Effector memory CD4-positive, alpha-beta T cell (primary cell): ENCODE results near the gene NDUFS5.
"Not testable (repeated sequence)": the region's sequence is repeated elsewhere in the genome, so short reads cannot be mapped to it uniquely, and the experiment has no call there.

Experiments used
- DNase-seq, 3 donors: peaks; one replicate each; pipeline ENCODE4 v3.0.0-alpha.2; 2020
- H3K27ac ChIP-seq: 2 replicates; pipeline ENCODE4 v1.7.0; 2013; ENCODE audit warnings: mild to moderate bottlenecking, low read length, moderate library complexity; ENCODE audit not compliant: insufficient read depth, poor library complexity, severe bottlenecking
- H3K27me3 ChIP-seq: replicated peaks from 2 replicates; pipeline ENCODE4 v1.7.0; 2013; ENCODE audit warnings: mild to moderate bottlenecking, low read length; ENCODE audit not compliant: insufficient read depth, control insufficient read depth, poor library complexity, severe bottlenecking
- H3K36me3 ChIP-seq: 2 replicates; pipeline ENCODE4 v1.7.0; 2013; ENCODE audit warnings: mild to moderate bottlenecking, low read length, moderate library complexity; ENCODE audit not compliant: control insufficient read depth, insufficient read depth
- H3K4me1 ChIP-seq: 2 replicates; pipeline ENCODE4 v1.7.0; 2013; ENCODE audit warnings: low read length, mild to moderate bottlenecking; ENCODE audit not compliant: control insufficient read depth, insufficient read depth, poor library complexity, severe bottlenecking
- H3K4me3 ChIP-seq: 2 replicates; pipeline ENCODE4 v1.7.0; 2013; ENCODE audit warnings: low read length, low read depth, mild to moderate bottlenecking; ENCODE audit not compliant: insufficient read depth, poor library complexity, severe bottlenecking
- H3K9me3 ChIP-seq: 2 replicates; pipeline ENCODE4 v1.7.0; 2013; ENCODE audit warnings: mild to moderate bottlenecking, low read length, moderate library complexity; ENCODE audit not compliant: control insufficient read depth

The NDUFS5 gene

DNA sequence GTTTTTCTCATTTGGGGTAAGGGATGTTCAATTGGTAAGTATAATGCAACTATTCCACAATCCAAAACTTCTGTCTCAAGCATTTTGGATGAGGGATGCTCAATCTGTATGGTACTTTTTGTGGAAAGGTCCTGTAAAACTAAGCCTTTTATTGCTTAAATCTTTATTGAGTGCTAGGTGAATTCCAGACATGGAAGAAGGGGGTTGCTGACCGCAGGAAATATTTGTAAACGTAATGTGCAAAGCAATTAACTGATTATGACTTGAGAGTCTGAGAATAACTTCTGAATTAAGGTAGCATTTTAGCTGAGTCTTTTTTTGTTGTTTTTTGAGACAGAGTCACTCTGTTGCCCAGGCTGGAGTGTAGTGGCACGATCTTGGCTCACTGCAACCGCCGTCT lies 32.0 kb upstream of the NDUFS5 start:
- no peak for DNase-seq
- Histone ChIP-seq H3K4me3 (no peak overlapping the region), H3K36me3 (peaks cover 8% of the 10 kb centered on the region), H3K9me3 (no peaks in the 10 kb centered on the region), H3K4me1 (peaks cover 48% of the 10 kb centered on the region), H3K27me3 (no peaks in the 10 kb centered on the region), H3K27ac (no peak overlapping the region)

DNA sequence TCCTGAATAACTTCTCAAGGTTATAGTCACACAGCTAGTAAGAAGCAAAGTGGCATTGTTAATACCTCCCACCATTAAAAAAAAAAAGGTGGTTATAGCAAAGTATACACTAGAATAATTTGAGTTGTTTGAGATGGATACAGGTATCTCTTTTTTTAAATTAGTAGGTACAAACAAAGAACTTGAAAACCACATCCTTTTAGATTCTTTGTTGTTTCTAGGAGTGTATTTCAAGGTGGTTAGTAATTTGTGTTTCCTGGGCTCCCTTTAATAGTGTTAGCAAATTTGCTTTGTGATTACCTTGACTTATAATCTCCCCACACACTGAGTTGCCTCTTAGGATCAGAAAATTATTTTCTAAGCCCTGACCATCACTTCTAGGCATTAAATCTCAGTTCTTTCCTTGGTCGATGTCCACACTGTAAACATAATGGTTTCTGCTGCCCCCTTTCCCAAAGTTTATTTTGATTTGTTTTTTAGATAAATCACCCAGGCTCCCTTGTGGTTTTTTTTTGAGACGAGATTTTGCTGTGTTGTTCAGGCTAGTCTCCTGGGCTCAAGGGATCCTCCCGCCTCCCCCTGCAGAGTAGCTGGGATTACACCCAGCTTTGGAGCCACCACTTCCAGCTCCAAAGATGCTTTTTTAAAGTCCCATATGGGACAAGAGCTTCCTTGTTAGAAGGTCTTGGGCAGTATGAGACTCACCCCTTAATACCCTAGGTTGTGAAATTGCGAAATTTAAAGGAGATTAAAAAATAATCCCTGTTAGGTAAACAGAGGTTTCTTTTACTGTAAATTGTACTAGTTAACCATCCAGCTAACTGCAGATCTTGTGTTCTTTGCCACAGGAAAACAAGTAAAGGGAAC lies 28.9 kb upstream of the NDUFS5 start:
- no peak for DNase-seq
- Histone ChIP-seq H3K4me3 (peak overlapping the region; percentile 28), H3K4me1 (peaks cover 42% of the 10 kb centered on the region), H3K27ac (peak overlapping the region; percentile 53), H3K27me3 (no peaks in the 10 kb centered on the region), H3K36me3 (peaks cover 37% of the 10 kb centered on the region), H3K9me3 (no peaks in the 10 kb centered on the region)

DNA sequence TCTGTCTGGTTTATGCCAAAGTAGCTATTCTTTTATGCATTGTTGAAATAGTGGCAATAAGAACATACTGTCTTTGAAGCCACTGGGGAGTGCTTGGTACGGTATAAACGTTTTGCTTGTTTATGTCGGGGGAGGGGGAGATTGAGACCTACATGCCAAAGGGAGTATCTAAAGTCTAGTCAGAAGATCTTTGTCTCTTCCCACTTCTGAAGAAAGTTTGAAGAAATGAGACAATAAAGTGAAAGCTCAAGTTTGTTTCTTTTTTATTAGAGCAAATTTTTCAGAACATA lies 28.3 kb upstream of the NDUFS5 start:
- peaks cover 36% of the 10 kb centered on the region for H3K4me1 ChIP-seq

DNA sequence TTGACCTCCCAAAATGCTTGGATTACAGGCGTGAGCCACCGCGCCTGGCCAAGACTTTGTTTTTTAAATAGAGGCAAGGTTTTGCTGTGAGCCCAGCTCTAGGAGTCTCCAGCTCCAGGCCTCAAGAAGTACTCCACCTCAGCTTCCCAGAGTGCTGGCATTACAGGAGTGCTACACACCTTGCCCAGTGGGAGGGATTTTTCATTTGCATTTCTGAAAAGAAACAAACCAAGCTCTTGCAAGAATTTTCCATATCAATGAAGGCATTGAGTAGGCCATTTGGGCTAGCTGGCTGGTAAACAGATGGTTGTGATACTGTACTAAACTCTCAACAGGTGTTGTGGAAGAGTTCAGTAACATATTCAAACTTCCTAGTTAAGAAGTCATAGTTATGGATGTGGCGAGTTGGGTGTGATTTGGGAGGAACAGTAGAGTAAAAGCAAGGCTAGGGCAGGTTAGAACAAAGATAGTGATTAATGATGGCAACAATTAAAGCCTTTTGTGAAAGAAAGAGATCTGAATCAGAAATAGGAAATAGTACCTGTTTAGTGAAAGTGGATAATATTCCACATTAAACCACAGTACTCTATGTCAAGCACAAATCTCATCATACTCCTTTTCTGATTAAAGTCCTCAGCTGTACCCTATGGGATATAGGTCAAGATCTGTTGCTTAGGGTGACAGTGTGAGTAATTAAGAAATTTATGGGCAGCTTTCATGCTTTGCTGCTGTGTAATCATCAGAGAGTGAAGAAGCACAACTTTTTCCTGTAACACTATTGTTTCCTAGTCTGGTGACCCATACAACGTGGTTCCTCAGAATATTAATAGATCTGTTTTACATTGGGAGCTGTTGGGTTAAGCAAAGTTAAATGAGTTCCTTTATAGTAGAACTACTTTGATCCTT lies 24.4 kb upstream of the NDUFS5 start:
- no peak for DNase-seq
- H3K27ac ChIP-seq = no peak overlapping the region
- H3K4me1 ChIP-seq = peaks cover 10% of the 10 kb centered on the region
- peaks cover 79% of the 10 kb centered on the region for H3K36me3 ChIP-seq
- H3K27me3 ChIP-seq = no peaks in the 10 kb centered on the region
- no peak overlapping the region for H3K4me3 ChIP-seq
- H3K9me3 ChIP-seq = no peaks in the 10 kb centered on the region

More for the DNA sequence above, 28.3 kb upstream of the NDUFS5 start:
- Histone ChIP-seq H3K36me3 (peaks cover 41% of the 10 kb centered on the region), H3K4me3 (peak overlapping the region; percentile 28), H3K27me3 (no peaks in the 10 kb centered on the region), H3K9me3 (no peaks in the 10 kb centered on the region), H3K27ac (peak overlapping the region; percentile 53)
- no peak for DNase-seq

DNA sequence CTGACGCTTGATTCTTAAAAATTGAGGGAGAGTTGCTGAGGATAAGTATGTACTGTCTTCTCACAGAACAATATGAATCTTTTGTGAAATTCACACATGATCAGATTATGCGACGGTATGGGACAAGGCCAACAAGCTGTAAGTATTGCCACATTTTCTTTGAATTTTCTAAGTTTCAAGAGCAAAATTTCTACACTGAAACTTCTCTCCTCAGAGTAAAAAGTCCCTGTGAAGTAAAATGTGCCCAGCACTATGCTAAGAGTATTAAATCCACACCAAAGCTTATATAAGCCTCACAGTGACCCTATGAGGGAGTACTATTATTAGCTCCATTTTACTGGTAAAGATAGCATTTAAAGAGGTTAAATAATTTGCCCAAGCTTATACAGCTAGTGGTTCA lies 22.9 kb upstream of the NDUFS5 start:
- no peak overlapping the region for H3K4me3 ChIP-seq
- H3K9me3 ChIP-seq = no peaks in the 10 kb centered on the region
- no peak for DNase-seq
- no peak overlapping the region for H3K27ac ChIP-seq
- no peaks in the 10 kb centered on the region for H3K27me3 ChIP-seq
- no peaks in the 10 kb centered on the region for H3K4me1 ChIP-seq
- peaks cover 89% of the 10 kb centered on the region for H3K36me3 ChIP-seq

DNA sequence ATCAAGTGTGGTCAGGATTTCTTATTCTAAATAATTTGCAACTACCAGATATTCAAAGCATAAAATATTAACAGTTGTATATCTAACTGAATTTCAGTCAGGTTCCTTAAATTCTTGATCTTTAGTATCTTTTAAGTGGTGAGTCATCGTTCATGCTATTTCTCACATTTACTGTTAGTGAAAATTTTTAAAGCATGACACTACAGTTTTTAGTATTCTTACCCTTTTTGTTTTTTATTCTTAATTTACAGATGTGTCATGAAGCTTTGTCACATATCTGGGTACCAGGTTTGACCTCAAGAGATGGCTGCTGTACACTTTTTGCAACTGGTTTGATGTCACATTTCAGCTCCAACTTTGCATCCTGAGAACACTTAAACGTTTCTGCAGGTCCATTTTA lies 22.4 kb upstream of the NDUFS5 start:
- DNase-seq = no peak
- no peak overlapping the region for H3K4me3 ChIP-seq
- peaks cover 93% of the 10 kb centered on the region for H3K36me3 ChIP-seq
- no peaks in the 10 kb centered on the region for H3K9me3 ChIP-seq
- H3K27ac ChIP-seq = no peak overlapping the region
- H3K4me1 ChIP-seq = no peaks in the 10 kb centered on the region
- H3K27me3 ChIP-seq = no peaks in the 10 kb centered on the region

DNA sequence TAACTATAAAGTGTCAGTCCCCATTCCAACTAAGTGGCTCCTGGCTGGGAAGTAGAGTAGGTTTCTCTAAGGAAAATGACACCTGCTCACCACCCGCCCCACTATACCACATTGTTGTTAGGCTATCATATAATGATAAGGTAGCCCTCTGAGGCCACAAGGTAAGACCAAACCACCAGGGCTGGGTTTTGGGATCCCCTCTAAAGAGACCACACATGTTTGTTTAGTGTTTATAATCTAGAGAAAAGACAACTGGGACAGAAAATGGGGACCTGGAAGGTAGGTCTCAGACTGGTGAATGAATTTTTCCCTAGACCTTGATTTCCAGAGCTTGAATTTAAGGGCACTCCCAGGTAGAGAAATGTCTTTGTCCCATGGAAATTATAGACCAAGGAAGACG lies 19.9 kb upstream of the NDUFS5 start:
- Histone ChIP-seq H3K4me1 (no peaks in the 10 kb centered on the region), H3K27ac (no peak overlapping the region), H3K27me3 (no peaks in the 10 kb centered on the region), H3K36me3 (peaks cover 79% of the 10 kb centered on the region), H3K4me3 (no peak overlapping the region), H3K9me3 (no peaks in the 10 kb centered on the region)
- DNase-seq = no peak

DNA sequence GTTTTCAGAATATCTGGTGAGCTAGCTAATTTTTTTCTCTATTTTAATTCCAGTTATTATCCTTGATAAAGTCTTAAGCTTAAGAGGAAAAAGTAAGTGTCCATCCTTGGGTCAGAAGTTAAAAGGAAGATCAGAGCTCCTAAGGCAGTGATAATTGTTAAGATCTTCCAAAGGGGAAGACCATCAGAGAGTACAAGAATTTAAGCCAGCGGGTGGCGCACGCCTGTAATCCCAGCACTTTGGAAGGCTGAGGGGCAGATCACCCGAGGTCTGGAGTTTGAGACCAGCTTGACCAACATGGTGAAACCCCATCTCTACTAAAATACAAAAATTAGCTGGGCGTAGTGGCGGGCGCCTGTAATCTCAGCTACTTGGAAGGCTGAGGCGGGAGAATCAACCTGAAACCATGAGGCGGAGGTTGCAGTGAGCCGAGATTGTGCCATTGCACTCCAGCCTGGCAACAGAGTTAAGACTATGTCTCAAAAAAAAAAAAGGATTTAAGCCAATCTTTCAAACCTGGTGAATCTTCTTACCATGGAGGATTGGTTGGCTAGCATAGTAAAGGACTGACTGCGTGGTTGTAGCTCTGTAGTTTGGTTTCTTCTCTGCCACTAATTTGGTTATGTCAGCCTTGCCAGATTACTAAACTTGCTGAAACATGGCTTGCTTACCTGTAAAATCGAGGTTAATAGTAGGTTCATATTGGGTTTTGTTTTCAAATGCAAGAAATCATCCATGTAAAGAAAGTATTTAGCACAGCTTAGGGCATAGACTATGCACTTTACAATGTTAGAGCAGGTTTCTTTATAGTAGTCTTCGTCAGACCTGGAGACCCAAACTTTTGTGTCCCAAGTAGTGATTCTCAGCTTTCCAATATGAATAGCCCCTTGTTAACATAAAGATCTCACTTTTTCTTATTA lies 19.2 kb upstream of the NDUFS5 start:
- H3K4me1 ChIP-seq = no peaks in the 10 kb centered on the region
- no peak overlapping the region for H3K27ac ChIP-seq
- peaks cover 72% of the 10 kb centered on the region for H3K36me3 ChIP-seq
- H3K9me3 ChIP-seq = no peaks in the 10 kb centered on the region
- DNase-seq = no peak
- no peaks in the 10 kb centered on the region for H3K27me3 ChIP-seq
- no peak overlapping the region for H3K4me3 ChIP-seq

DNA sequence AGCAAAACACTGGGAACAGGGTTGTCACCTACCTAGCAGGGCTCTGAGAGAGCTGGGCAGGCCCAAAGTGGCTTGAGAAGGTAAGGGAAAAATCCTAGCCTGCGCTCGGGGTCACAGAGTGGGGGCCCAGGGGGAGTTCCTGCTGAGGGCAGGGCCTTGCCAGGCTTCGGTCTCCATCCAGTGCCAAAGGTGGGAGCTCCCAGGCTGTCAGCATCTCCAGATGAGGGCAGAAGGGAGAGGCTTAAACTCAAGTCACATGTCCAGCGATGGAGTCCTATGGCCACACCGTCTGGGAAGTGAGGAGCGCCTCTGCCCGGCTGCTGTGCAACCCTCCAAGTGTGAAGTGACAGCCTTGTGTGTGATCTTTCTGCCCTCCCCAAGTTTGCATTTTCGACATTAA lies 11.2 kb upstream of the NDUFS5 start:
- H3K27me3 ChIP-seq, H3K4me1 ChIP-seq, H3K4me3 ChIP-seq, H3K27ac ChIP-seq, H3K36me3 ChIP-seq, H3K9me3 ChIP-seq, DNase-seq: not testable (repeated sequence)
